DOHH2 (cell line): ENCODE data around the gene ABR.

Experiments
- CTCF ChIP-seq: fragments of 200-600 bp; sonication (generic); IDR thresholded peaks from one replicate; pipeline ENCODE4 v1.5.1; 2014; ENCODE audit warnings: antibody characterized with exemption, mild to moderate bottlenecking, low read depth, low read length; ENCODE audit not compliant: poor library complexity, severe bottlenecking
- EZH2phosphoT487 ChIP-seq: fragments of 200-600 bp; sonication (generic); IDR thresholded peaks from 2 replicates; pipeline ENCODE4 v1.6.1; 2017; ENCODE audit warnings: borderline replicate concordance, mild to moderate bottlenecking, antibody characterized with exemption, low read length, moderate library complexity, mixed read lengths

DNA sequence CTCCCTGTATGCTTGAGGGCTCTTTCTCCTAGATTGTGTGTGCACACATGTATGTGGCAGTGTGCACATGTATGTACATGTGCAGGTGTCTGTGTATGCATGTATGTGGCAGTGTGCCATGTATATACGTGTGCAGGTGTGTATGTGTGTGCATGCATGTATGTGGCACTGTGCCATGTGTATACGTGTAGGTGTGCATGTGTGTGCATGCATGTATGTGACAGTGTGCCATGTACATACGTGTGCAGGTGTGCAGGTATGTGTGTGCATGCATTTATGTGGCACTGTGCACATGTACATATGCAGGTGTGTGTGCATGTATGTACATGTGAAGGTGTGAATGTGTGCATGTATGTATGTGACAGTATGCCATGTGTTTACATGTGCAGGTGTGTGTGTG, 46.5 kb upstream of the ABR start:
- TF ChIP-seq CTCF: no peak
- no peak for TF ChIP-seq EZH2phosphoT487
